Mononuclear cell (primary cell): Measurements from ENCODE around the gene TSHZ3. TPM values are rescaled to one million over a fixed set of nuclear protein-coding genes. Genes with fewer than 3 reads are reported as not detected.

Source experiments
- H3K27me3 ChIP-seq: 2 replicates; pipeline ENCODE4 v1.6.0; 2011; ENCODE audit warnings: low read length, control low read depth; ENCODE audit not compliant: insufficient read depth
- H3K4me1 ChIP-seq: 2 replicates; pipeline ENCODE4 v1.5.1; 2011; ENCODE audit warnings: mild to moderate bottlenecking, low read length, control low read depth; ENCODE audit not compliant: insufficient read depth
- H3K4me3 ChIP-seq: 2 replicates; pipeline ENCODE4 v1.5.1; 2011; ENCODE audit warnings: mild to moderate bottlenecking, low read length, moderate library complexity
- H3K9me3 ChIP-seq: 2 replicates; pipeline ENCODE4 v1.5.1; 2011; ENCODE audit warnings: low read depth, mild to moderate bottlenecking, control low read depth, low read length
- total RNA-seq: library from RNA; depleted of rRNA; stranded (reverse); fragments of >200 nt; gene quantifications from one replicate; pipeline ENCODE4 v1.2.3, GENCODE V29; 2012

TSHZ3 gene
- total RNA-seq, 1 donor: 1.9 TPM

DNA sequence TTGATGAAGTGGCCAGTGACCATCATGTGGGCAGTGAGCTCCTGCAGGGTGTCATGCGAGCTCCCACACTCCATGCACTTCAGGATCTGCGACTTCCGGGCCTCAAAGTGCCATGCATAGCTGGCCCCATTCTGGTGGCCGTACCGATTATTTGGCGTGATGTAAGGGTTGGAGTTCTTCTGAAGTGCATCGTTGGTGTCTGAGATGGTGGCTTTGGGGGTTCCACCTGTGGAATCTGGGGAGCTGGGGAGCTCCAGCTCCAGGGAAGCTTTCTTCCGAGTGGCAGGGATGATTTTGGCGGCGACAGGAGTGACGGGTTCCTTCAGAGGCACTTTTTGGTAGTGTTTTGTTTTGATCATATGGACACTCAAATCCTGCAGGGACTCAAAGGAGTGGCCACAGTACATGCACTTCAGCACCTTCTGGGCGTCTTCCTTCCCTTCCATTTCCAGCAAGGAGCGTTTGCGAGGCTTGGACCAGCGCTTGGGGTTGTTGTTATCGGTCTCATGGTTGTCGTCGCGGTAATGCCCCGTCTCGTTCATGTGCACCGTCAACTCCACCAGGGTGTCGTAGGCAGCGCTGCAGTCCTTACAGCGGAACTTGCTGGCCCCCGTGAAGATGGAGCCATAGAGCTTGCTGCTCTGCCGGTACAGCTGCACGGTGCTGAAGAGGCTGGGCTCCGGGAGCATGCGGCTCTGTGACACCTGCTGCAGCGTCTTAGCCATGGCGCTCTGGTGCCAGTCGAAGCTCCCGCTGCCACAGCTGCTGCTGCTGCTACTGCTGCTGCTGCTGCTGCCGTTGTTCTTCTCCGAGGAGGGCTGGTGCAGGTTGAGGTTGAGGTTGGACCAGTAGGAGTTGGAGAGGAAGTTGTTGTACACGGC, 70.4 kb downstream of the TSHZ3 start:
- H3K9me3 ChIP-seq: no peaks in the 10 kb centered on the region
- no peak overlapping the region for H3K4me3 ChIP-seq
- no peaks in the 10 kb centered on the region for H3K27me3 ChIP-seq
- no peaks in the 10 kb centered on the region for H3K4me1 ChIP-seq

DNA sequence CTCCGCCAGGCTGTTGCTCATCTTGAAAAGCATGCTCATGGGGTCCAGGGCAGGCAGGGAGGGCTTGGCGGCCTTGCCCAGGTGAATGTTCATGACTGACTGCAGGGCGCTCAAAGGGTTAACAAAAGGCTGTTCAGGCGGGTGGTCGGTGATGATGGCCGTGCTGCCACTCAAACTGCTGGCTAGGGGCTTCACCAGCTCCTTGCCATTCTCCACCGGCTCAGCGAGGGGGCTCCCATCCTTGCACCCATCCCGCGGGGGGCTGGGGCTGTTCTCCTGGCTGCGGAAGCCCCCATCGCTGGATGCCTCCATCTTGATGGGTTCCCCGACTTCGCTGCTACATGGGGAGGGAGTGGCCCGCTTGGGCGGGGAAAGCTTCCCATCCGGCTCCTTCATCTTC, 71.7 kb downstream of the TSHZ3 start:
- Histone ChIP-seq H3K4me3 (no peak overlapping the region), H3K27me3 (no peaks in the 10 kb centered on the region), H3K4me1 (no peaks in the 10 kb centered on the region), H3K9me3 (no peaks in the 10 kb centered on the region)

DNA sequence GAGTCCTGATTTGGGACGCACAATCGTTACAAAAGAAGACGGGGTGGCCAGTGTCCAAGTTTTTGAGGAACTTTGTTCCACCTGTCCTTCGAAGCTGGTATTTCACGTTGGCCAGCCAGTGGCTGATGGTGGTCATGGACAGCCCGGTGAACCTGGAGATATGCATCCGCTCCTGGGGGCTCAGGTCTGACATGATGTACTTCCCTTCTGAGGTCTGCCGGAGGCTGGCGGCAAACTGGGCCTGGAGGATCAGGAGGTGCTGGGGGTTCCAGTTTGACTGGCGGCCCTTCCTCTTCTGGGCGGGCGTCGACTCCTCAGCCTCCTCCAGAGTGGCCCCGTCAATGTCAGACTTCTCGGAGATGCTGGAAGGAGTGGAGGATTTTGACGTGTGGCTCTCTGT, 72.4 kb downstream of the TSHZ3 start:
- no peak overlapping the region for H3K4me3 ChIP-seq
- no peaks in the 10 kb centered on the region for H3K9me3 ChIP-seq
- H3K4me1 ChIP-seq: no peaks in the 10 kb centered on the region
- no peaks in the 10 kb centered on the region for H3K27me3 ChIP-seq

DNA sequence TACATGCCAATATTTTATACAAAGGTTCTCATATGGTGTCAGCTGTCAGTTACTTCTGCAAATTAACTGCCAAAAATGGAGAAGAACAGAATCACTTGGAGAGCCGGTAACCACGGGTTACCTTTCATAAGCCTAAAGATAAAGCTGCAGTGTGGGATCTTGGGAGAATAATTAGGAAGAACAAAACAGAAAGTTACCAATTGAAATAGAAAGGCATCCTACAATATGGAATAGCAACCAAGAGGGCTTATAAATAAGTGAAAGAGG, 74.2 kb downstream of the TSHZ3 start:
- H3K27me3 ChIP-seq: no peaks in the 10 kb centered on the region
- H3K4me1 ChIP-seq: no peaks in the 10 kb centered on the region
- no peak overlapping the region for H3K4me3 ChIP-seq
- no peaks in the 10 kb centered on the region for H3K9me3 ChIP-seq

DNA sequence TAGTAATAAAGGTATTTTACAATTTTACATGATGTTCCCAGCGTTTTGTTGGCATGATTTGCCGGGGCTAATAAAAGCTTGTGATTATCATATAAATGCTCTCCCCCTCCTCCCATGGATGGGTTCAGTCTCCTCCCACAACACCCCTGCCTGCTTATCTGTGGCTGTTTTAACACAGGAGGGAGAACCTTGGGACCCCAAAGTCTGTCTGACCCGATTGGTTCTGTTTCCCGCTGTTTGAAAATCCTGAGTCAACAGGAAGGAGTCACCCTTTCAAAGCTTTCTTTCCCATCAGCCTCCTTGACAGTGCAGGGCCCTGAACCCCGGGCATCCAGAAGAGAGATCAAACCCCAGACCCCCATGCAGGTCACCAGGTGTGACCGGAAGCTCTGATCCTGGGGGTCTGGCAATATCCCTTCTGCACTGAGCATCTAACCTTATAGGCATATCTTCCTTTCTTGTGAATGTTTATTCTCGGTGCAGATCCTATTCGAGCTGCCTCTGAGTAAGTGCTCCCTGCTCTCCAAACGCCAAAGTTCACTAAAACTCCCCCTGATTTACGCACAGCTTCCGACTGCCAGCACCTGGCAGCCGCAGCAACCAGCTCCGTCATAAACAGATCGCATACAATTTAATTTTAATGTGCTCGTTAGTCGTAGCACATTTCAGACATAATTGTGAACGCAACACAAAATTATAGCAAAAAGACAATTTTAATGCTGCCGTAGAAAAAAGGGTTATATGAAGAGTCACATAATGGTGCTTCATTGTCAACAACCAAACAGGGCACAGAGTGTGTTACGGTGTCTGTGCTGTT, 74.8 kb downstream of the TSHZ3 start:
- Histone ChIP-seq H3K4me3 (no peak overlapping the region), H3K4me1 (no peaks in the 10 kb centered on the region), H3K27me3 (no peaks in the 10 kb centered on the region), H3K9me3 (no peaks in the 10 kb centered on the region)

DNA sequence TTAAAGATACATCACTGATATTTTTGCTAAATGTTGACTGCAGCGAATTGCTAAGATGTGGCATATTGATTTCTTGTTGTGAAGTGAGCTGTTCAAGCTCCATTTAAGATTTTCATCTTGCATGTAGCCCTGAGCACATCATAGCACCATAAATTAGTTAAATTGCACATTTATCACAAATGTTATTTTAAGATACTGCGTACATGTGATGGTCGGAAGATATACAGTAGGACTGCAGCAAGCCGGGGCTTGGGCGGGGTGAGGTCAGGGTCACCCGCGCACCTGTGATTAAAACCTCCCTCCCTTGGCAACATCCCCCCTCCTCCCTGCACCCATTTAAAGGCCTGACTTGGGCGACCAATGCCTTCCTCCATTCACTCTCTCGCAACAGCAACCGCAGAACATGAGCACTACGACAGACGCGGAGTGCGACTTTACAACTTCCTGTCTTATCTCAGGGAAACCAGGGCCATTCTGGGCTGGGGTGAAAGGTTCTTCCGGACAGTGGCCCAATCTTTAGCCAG, 76.6 kb downstream of the TSHZ3 start:
- H3K9me3 ChIP-seq: no peaks in the 10 kb centered on the region
- no peaks in the 10 kb centered on the region for H3K4me1 ChIP-seq
- no peaks in the 10 kb centered on the region for H3K27me3 ChIP-seq
- no peak overlapping the region for H3K4me3 ChIP-seq

- Histone ChIP-seq H3K27me3 (no peaks in the 10 kb centered on the region), H3K4me1 (no peaks in the 10 kb centered on the region), H3K4me3 (no peak overlapping the region), H3K9me3 (no peaks in the 10 kb centered on the region)
Observed at GRCh38 chr19:31271306-31271911, 77.8 kb downstream of the TSHZ3 start.

DNA sequence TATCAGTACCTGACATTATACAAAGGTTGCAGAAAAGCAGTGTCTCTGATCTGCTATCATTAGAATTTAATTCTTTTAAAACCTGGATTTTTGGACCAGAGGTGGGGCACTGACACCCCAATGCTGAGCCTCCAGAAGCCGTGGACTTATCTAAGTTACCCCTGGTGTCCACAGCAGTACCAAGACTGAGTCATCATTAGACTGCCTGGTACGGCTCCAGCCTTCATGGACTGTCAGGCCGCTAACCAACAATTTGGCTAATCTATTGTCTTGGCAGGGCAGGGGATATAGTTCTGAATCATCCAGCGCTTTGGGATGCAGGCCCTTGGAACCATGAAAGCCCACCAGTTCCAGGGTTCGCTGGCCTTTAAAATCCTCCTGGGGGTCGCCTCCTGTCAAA, 78.3 kb downstream of the TSHZ3 start:
- H3K4me3 ChIP-seq: no peak overlapping the region
- no peaks in the 10 kb centered on the region for H3K9me3 ChIP-seq
- no peaks in the 10 kb centered on the region for H3K27me3 ChIP-seq

DNA sequence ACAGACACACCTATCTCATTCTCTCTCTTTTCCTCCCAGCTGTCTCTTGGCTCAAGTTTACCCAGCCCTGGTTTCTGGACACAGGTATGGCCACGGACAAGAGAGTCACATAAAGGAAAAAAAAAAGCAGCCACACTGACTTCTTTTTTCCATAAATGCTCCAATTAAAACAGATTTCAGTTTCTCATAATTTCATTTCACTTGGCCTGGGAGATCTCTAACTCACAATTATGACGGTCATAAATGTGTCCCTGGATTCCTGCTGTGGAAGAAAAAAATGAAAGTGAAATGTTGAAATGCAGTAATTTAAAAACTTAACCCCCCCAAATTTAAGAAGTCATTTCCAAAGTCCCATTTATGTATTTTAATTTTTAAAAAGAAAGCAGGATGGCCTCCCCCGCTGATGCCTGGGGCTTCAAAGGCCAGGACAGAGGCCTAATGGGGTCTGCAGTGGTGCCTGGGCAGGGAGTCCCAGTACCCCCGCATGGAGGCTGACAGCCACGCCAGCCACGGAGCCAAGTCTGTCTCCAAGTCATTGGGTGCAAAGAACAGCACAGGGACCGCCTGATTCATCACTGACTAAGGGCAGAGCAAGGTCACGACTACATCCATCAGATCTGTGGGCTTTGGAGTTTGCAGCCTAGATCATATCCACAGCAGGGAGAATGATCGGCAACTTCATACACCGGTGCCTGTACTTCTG, 79.7 kb downstream of the TSHZ3 start:
- Histone ChIP-seq H3K27me3 (no peaks in the 10 kb centered on the region), H3K4me3 (no peak overlapping the region), H3K9me3 (no peaks in the 10 kb centered on the region), H3K4me1 (no peaks in the 10 kb centered on the region)

More for the DNA sequence above, 78.3 kb downstream of the TSHZ3 start:
- no peaks in the 10 kb centered on the region for H3K4me1 ChIP-seq

DNA sequence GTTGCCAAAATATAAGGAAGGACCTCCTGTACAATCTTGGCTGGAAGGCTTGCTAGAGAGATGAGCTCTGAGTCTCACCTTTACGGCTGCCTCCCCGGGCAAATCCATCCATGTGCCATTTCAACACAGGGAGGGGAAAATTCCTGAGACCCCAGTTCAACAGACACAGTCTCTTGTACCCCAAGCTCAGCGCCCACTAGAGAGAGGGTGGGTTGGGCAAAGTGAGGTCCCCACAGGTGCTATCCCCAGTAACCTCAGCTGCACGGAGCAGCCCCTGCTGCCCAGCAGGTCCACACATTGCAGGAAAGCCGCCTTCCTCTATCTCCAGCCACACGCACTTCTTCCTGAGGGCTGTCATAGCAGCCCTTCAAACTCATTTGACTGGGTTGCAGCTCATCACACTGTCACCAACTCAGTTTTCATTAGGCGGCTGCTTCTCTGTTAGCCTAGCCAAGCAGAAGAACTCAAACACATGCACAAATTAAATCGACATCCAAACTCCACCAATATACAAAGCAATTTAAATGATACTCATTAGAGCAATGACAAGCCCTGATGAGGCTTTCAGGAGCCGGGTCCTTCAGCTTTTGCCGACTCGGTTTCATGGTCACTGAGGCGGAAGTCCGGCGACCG, 80.4 kb downstream of the TSHZ3 start:
- no peaks in the 10 kb centered on the region for H3K27me3 ChIP-seq
- H3K9me3 ChIP-seq: no peaks in the 10 kb centered on the region
- no peaks in the 10 kb centered on the region for H3K4me1 ChIP-seq
- H3K4me3 ChIP-seq: no peak overlapping the region

- Histone ChIP-seq H3K9me3 (no peaks in the 10 kb centered on the region), H3K4me1 (no peaks in the 10 kb centered on the region), H3K27me3 (no peaks in the 10 kb centered on the region), H3K4me3 (no peak overlapping the region)
Observed at GRCh38 chr19:31266731-31267130, 82.5 kb downstream of the TSHZ3 start.

GRCh38 chr19:31266196-31266595, 83.0 kb downstream of the TSHZ3 start:
- no peak overlapping the region for H3K4me3 ChIP-seq
- no peaks in the 10 kb centered on the region for H3K4me1 ChIP-seq
- no peaks in the 10 kb centered on the region for H3K9me3 ChIP-seq
- H3K27me3 ChIP-seq: no peaks in the 10 kb centered on the region

GRCh38 chr19:31264041-31264778, 85.0 kb downstream of the TSHZ3 start:
- Histone ChIP-seq H3K4me1 (no peaks in the 10 kb centered on the region), H3K9me3 (no peaks in the 10 kb centered on the region), H3K4me3 (no peak overlapping the region), H3K27me3 (no peaks in the 10 kb centered on the region)

- no peak overlapping the region for H3K4me3 ChIP-seq
- H3K4me1 ChIP-seq: no peaks in the 10 kb centered on the region
- H3K27me3 ChIP-seq: no peaks in the 10 kb centered on the region
- H3K9me3 ChIP-seq: no peaks in the 10 kb centered on the region
Observed at GRCh38 chr19:31263328-31263727, 85.9 kb downstream of the TSHZ3 start.
